Testis (tissue), 3 donors: ENCODE data around the gene PMM1. TPM values are rescaled to one million over a fixed set of nuclear protein-coding genes. Genes with fewer than 3 reads are reported as not detected.
A peak's percentile ranks its signal among the peaks of the same experiment; 100 is the strongest.

Experiments used
- DNase-seq: peaks from one replicate; pipeline ENCODE4 v3.0.0-alpha.2; 2019
- H3K27ac ChIP-seq, 2 donors: fragments of 200-600 bp; sonication (generic); one replicate each; pipeline ENCODE4 v1.5.1; 2019
- H3K27me3 ChIP-seq: fragments of 200-600 bp; sonication (generic); one replicate; pipeline ENCODE4 v1.5.1; 2019
- H3K36me3 ChIP-seq: fragments of 200-600 bp; sonication (generic); one replicate; pipeline ENCODE4 v1.5.1; 2017; ENCODE audit warnings: low read depth; ENCODE audit errors: missing control alignments
- H3K4me1 ChIP-seq: fragments of 200-600 bp; sonication (generic); one replicate; pipeline ENCODE4 v1.5.1; 2019
- H3K4me3 ChIP-seq, 2 donors: fragments of 200-600 bp; sonication (generic); one replicate each; pipeline ENCODE4 v1.5.1; 2017 to 2019
- H3K9me3 ChIP-seq: fragments of 200-600 bp; sonication (generic); one replicate; pipeline ENCODE4 v1.5.1; 2017
- POLR2A ChIP-seq: fragments of 450-650 bp; IDR thresholded peaks from one replicate; pipeline ENCODE4 v1.6.1; 2017; ENCODE audit warnings: antibody characterized with exemption, mild to moderate bottlenecking, moderate library complexity
- WGBS, 2 donors: methylation state at CpG; one replicate each; pipeline ENCODE4 v1.1.5; 2018; 5-methylcytosine and 5-hydroxymethylcytosine counted together
- intact Hi-C: fragments of 100-400 bp; cut with DNase I; formaldehyde crosslinking; loops from one replicate; pipeline ENCODE4 v1.15.1; 2023; ENCODE audit warnings: low total_unique reads
- polyA plus RNA-seq: library from polyadenylated mRNA; stranded (reverse); fragments of 350-450 nt; fragmentation: Illumina TruSeq; extraction: RNeasy Lipid Tissue Mini Kit (QIAGEN cat#74804); gene quantifications from one replicate; pipeline ENCODE4 v1.2.3, GENCODE V29; 2014; ENCODE audit warnings: low read depth, low replicate concordance; ENCODE audit not compliant: insufficient read depth
- total RNA-seq, 2 donors: library from RNA; depleted of rRNA; stranded (reverse); fragments of >200 nt; gene quantifications; one replicate each; pipeline ENCODE4 v1.2.3, GENCODE V29; 2016
- TF ChIP-seq, protein P1 (sequence below), 3 experiments: fragments of 450-650 bp in 2 of 3; fragments of 200-600 bp in 1 of 3; sonication (generic) in 1 of 3; IDR thresholded peaks; one replicate each; pipeline ENCODE4 v1.5.1; 2016 to 2019; ENCODE audit warnings: antibody characterized with exemption in 3 of 3, mild to moderate bottlenecking in 2 of 3, moderate library complexity in 1 of 3

The PMM1 gene
- total and polyA plus RNA-seq, 3 donors from 2014 or later = 44.4 to 82.2 (median 45.7) TPM

DNA sequence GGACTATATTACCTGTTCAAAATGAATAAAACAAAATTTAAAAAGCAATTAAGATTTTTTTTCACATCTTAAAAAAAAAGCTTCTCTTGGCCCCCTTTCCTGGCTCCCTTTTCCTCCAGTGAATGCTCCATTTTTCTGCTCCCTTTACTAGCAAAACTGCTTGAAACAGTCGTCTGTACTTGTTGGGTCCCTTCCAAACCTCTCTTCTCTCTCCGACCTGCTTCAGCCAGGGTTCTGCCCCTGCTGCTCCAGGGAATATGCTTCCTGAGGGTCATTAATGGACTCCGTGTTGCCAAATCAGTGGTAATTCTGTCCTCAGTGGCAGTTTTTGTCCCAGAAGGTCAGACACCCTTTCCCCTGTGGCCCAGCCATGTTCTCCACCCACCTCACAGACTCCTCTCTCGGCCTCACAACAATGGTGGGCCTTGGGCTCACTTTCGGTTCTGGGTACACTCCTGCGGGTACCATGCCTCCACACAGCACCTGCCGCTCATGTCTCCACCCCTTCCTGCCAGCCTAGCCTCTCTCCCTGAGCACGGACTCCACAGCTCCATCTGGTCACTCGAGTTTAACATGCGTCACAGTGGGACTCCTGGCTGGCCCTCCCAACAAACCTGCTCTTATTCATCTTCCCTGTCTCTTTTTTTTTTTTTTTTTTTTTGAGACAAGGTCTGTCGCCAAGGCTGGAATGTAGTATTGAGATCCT lies 37.6 kb downstream of the PMM1 start:
- Histone ChIP-seq H3K27me3 (no peaks in the 10 kb centered on the region), H3K36me3 (no peaks in the 10 kb centered on the region), H3K9me3 (no peaks in the 10 kb centered on the region), H3K27ac (no peak overlapping the region), H3K4me1 (peaks cover 12% of the 10 kb centered on the region), H3K4me3 (no peak overlapping the region)
- 71 to 73% methylated on average over 10 of the region's 11 CpGs for WGBS, 2 donors
- intact Hi-C loops = no loop called here
- no peak for DNase-seq
- TF ChIP-seq, protein P1, sequence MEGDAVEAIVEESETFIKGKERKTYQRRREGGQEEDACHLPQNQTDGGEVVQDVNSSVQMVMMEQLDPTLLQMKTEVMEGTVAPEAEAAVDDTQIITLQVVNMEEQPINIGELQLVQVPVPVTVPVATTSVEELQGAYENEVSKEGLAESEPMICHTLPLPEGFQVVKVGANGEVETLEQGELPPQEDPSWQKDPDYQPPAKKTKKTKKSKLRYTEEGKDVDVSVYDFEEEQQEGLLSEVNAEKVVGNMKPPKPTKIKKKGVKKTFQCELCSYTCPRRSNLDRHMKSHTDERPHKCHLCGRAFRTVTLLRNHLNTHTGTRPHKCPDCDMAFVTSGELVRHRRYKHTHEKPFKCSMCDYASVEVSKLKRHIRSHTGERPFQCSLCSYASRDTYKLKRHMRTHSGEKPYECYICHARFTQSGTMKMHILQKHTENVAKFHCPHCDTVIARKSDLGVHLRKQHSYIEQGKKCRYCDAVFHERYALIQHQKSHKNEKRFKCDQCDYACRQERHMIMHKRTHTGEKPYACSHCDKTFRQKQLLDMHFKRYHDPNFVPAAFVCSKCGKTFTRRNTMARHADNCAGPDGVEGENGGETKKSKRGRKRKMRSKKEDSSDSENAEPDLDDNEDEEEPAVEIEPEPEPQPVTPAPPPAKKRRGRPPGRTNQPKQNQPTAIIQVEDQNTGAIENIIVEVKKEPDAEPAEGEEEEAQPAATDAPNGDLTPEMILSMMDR (IDR thresholded peaks at IDR 0.05) = no peak
- TF ChIP-seq POLR2A = no peak

DNA sequence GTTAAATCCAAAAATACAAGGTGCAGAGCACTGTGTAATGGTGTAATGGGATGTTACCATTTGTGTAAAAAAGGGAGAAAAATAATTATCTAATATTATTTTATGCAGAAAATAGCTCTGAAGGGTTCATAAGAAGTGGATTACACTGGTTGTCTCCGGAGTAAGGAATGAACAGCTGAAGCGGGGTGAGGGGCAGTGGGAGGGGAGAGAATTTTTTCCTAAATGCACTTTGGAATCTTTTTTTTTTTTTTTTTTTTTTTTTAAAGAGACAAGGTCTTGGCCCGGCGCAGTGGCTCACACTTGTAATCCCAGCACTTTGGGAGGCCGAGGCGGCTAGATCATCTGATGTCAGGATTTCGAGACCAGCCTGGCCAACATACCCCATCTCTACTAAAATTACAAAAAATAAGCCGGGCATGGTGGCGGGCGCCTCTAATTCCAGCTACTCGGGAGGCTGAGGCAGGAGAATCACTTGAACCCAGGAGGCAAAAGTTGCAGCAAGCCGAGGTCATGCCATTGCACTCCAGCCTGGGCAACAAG lies 38.6 kb downstream of the PMM1 start:
- Histone ChIP-seq H3K9me3 (no peaks in the 10 kb centered on the region), H3K4me1 (peaks cover 7% of the 10 kb centered on the region), H3K27me3 (no peaks in the 10 kb centered on the region), H3K36me3 (no peaks in the 10 kb centered on the region), H3K27ac (no peak overlapping the region), H3K4me3 (no peak overlapping the region)
- WGBS, 2 donors = 84 to 89% methylated on average over 12 of the region's 12 CpGs
- TF ChIP-seq, protein P1 (IDR thresholded peaks at IDR 0.05) = no peak
- TF ChIP-seq POLR2A = no peak
- DNase-seq = no peak
- intact Hi-C loops = no loop called here

- no peak overlapping the region for H3K4me3 ChIP-seq
- intact Hi-C loops = no loop called here
- H3K4me1 ChIP-seq = peaks cover 5% of the 10 kb centered on the region
- no peak for DNase-seq
- WGBS, 2 donors = 90% methylated on average over 3 to 5 of the region's 5 CpGs
- no peak for TF ChIP-seq POLR2A
- TF ChIP-seq, protein P1 (IDR thresholded peaks at IDR 0.05) = no peak
- H3K36me3 ChIP-seq = no peaks in the 10 kb centered on the region
- H3K27me3 ChIP-seq = no peaks in the 10 kb centered on the region
- no peak overlapping the region for H3K27ac ChIP-seq
- H3K9me3 ChIP-seq = no peaks in the 10 kb centered on the region
Observed at GRCh38 chr22:41548830-41549211, 40.8 kb downstream of the PMM1 start.

- Histone ChIP-seq H3K9me3 (no peaks in the 10 kb centered on the region), H3K27ac (peak overlapping the region; percentile 24 to 38), H3K36me3 (no peaks in the 10 kb centered on the region), H3K4me3 (peak overlapping the region; percentile 75 to 86), H3K4me1 (peaks cover 26% of the 10 kb centered on the region), H3K27me3 (no peaks in the 10 kb centered on the region)
- no peak for DNase-seq
- intact Hi-C loops = no loop called here
- no peak for TF ChIP-seq POLR2A
- TF ChIP-seq, protein P1 (IDR thresholded peaks at IDR 0.05) = no peak
- 13 to 16% methylated on average over 21 of the region's 21 CpGs for WGBS, 2 donors
Observed at GRCh38 chr22:41544671-41545476, 44.8 kb downstream of the PMM1 start.
